ENCODE data around the gene PTPRG.

Gene PTPRG

GRCh38 chr3:61910732-61911131, 349.4 kb downstream of the PTPRG start:
- no peak for DNase-seq

GRCh38 chr3:61912158-61912557, 350.8 kb downstream of the PTPRG start:
- no peak for DNase-seq

GRCh38 chr3:61913701-61914100, 352.3 kb downstream of the PTPRG start:
- DNase-seq, result no peak

- peak; percentile 18 for DNase-seq
Observed at GRCh38 chr3:61914276-61914675, 352.9 kb downstream of the PTPRG start.

- DNase-seq, result no peak
Observed at GRCh38 chr3:61915296-61915695, 353.9 kb downstream of the PTPRG start.

GRCh38 chr3:61919371-61919770, 358.0 kb downstream of the PTPRG start:
- no peak for DNase-seq

- DNase-seq, result peak; percentile 16
Observed at GRCh38 chr3:61922118-61922517, 360.7 kb downstream of the PTPRG start.

GRCh38 chr3:61924090-61924735, 362.8 kb downstream of the PTPRG start:
- no peak for DNase-seq

- DNase-seq, result no peak
Observed at GRCh38 chr3:61924991-61925390, 363.6 kb downstream of the PTPRG start.

GRCh38 chr3:61925721-61926120, 364.4 kb downstream of the PTPRG start:
- DNase-seq, result no peak

GRCh38 chr3:61926923-61927322, 365.6 kb downstream of the PTPRG start:
- peak; percentile 78 for DNase-seq

- DNase-seq, result peak; percentile 90
Observed at GRCh38 chr3:61927332-61927731, 366.0 kb downstream of the PTPRG start.

- peak; percentile 55 for DNase-seq
Observed at GRCh38 chr3:61928039-61928438, 366.7 kb downstream of the PTPRG start.

GRCh38 chr3:61928776-61929314, 367.5 kb downstream of the PTPRG start:
- DNase-seq, result peak; percentile 12

- DNase-seq, result no peak
Observed at GRCh38 chr3:61929617-61930016, 368.2 kb downstream of the PTPRG start.

- no peak for DNase-seq
Observed at GRCh38 chr3:61932499-61932898, 371.1 kb downstream of the PTPRG start.

- no peak for DNase-seq
Observed at GRCh38 chr3:61933798-61934504, 372.6 kb downstream of the PTPRG start.

GRCh38 chr3:61934505-61934871, 373.1 kb downstream of the PTPRG start:
- no peak for DNase-seq

- no peak for DNase-seq
Observed at GRCh38 chr3:61935814-61936213, 374.4 kb downstream of the PTPRG start.

- no peak for DNase-seq
Observed at GRCh38 chr3:61936344-61936937, 375.1 kb downstream of the PTPRG start.

GRCh38 chr3:61937477-61937876, 376.1 kb downstream of the PTPRG start:
- no peak for DNase-seq

- DNase-seq, result no peak
Observed at GRCh38 chr3:61938878-61939549, 377.6 kb downstream of the PTPRG start.

- DNase-seq, result no peak
Observed at GRCh38 chr3:61940236-61940635, 378.9 kb downstream of the PTPRG start.

GRCh38 chr3:61943975-61944374, 382.6 kb downstream of the PTPRG start:
- DNase-seq, result no peak
